CD4-positive, alpha-beta T cell (primary cell): ENCODE results near the gene RERE. TPM values are rescaled to one million over a fixed set of nuclear protein-coding genes. Genes with fewer than 3 reads are reported as not detected.

Experiments used
- ATAC-seq: fragments of 200-7000 bp; cut with Tn5 transposase; one replicate; pipeline ENCODE4 v1.10.0; 2022; ENCODE audit warnings: mild to moderate bottlenecking; ENCODE audit not compliant: poor library complexity
- CTCF ChIA-PET: fragments of 350-600 bp; sonication (Branson Sonifier 250); formaldehyde crosslinking; loops from one replicate; lab custom pipeline; 2021; ENCODE audit warnings: antibody characterized with exemption, inconsistent platforms; lab: Charles Lee
- POLR2A ChIA-PET: fragments of 350-600 bp; sonication (Branson Sonifier 250); formaldehyde crosslinking; loops from one replicate; lab custom pipeline; 2021; ENCODE audit warnings: antibody characterized with exemption, inconsistent platforms; lab: Charles Lee
- DNase-seq, 14 experiments: peaks; one replicate each; pipeline ENCODE4 v3.0.0-alpha.2; 2013 to 2020; ENCODE audit warnings: mixed read lengths in 2 of 14
- H3K27ac ChIP-seq, 2 donors: one replicate each; pipeline versions ENCODE4 v1.5.1 to v1.7.0; 2013; ENCODE audit warnings: low read length in 2 of 2, low read depth in 1 of 2, mild to moderate bottlenecking in 1 of 2
- H3K27me3 ChIP-seq, 2 experiments: 1 replicate in 1 of 2; 2 replicates in 1 of 2; pipeline versions ENCODE4 v1.6.1 to v1.7.0; 2013; ENCODE audit warnings: low read length in 2 of 2, control low read depth in 1 of 2, mild to moderate bottlenecking in 1 of 2, moderate library complexity in 1 of 2; ENCODE audit not compliant: insufficient read depth in 2 of 2, control insufficient read depth in 1 of 2
- H3K36me3 ChIP-seq: one replicate; pipeline ENCODE4 v1.6.1; 2013; ENCODE audit warnings: low read length, control low read depth; ENCODE audit not compliant: insufficient read depth
- H3K4me1 ChIP-seq: one replicate; pipeline ENCODE4 v1.6.1; 2013; ENCODE audit warnings: low read length, control low read depth; ENCODE audit not compliant: insufficient read depth
- H3K4me3 ChIP-seq: one replicate; pipeline ENCODE4 v1.5.1; 2013; ENCODE audit warnings: mild to moderate bottlenecking, low read length, moderate library complexity
- H3K9me3 ChIP-seq, 2 experiments: 1 replicate in 1 of 2; 2 replicates in 1 of 2; pipeline versions ENCODE4 v1.6.1 to v1.7.0; 2013; ENCODE audit warnings: low read length in 2 of 2, mild to moderate bottlenecking in 2 of 2, control low read depth in 1 of 2, moderate library complexity in 1 of 2; ENCODE audit not compliant: control insufficient read depth in 1 of 2, insufficient read depth in 1 of 2
- H3K27ac Mint-ChIP-seq: one replicate; pipeline ENCODE4 v1.8.0; 2020; ENCODE audit warnings: mixed read lengths
- H3K27me3 Mint-ChIP-seq: one replicate; pipeline ENCODE4 v1.8.0; 2021; ENCODE audit warnings: mixed read lengths
- H3K36me3 Mint-ChIP-seq: one replicate; pipeline ENCODE4 v1.8.0; 2021; ENCODE audit warnings: low read depth, mixed read lengths
- H3K4me1 Mint-ChIP-seq: one replicate; pipeline ENCODE4 v1.8.0; 2021; ENCODE audit warnings: low read depth, mixed read lengths
- H3K4me3 Mint-ChIP-seq: one replicate; pipeline ENCODE4 v1.8.0; 2020; ENCODE audit warnings: mild to moderate bottlenecking, mixed read lengths
- H3K9me3 Mint-ChIP-seq: one replicate; pipeline ENCODE4 v1.8.0; 2020; ENCODE audit warnings: mixed read lengths
- intact Hi-C, 2 experiments: fragments of 100-400 bp; cut with DNase I in 1 of 2; cut with micrococcal nuclease in 1 of 2; formaldehyde crosslinking; loops; one replicate each; pipeline versions ENCODE4 v1.15.1 to v1.9.0; 2023 to 2025; cut with DNase I, micrococcal nuclease
- total RNA-seq, 174 experiments: library from RNA in 2 of 174; stranded (reverse) in 2 of 174; gene quantifications; one replicate each; pipeline ENCODE4 v1.2.3 and lab custom pipeline; 2021 to 2026
- TF ChIP-seq, protein P1 (sequence below): fragments of 200-600 bp; IDR thresholded peaks from one replicate; pipeline ENCODE4 v1.8.0; 2022; ENCODE audit warnings: antibody characterized with exemption, mild to moderate bottlenecking

RERE gene
- total RNA-seq, 2 experiments from 2014 or later: 78.4 to 84.0 TPM

DNA sequence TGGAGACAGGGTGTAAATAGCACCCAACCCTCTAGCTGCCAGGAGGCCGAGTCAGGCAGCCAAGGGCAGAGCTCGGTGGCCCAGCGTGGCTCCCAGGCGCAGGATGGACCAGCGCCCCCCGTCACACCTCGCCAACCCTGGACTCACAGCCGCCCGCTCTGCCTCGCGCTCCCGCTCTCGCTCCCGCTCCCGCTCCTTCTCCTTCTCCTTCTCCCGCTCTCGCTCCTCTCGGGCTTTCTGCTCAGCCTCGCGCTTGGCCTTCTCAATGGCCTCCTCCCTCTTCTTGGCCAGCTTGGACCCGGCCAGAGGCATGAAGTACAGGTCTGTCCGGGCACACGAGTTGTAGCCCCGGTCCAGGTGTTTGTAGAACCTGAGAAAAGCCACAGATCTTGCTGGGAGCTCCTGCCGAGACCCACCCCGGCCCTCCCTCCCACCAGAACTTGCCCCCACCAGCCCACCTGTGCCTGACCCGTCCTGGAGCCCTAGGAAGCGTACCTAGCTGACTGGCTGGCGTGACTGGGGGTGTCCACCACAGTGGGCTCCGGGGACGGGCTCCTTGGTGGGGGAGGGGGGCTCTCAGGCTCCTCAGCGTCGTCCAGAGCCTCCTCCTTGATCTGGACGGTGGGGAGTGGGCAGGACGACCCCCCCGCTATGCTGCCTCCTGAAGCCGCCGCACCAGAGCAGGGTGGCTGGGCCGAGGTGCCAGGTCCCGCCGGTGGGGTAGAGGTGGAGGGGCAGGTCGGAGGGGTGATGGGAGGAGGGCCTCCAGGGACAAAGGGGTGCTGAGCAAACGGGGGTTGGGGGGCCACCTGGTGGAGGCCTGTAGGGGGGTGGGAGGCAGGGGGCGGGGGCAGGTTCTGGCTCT lies 457.6 kb downstream of the RERE start:
- H3K4me3 ChIP-seq: no peak overlapping the region
- intact Hi-C loops: no loop called here
- Mint-ChIP-seq H3K4me1 (no peaks in the 10 kb centered on the region), H3K36me3 (peaks cover 87% of the 10 kb centered on the region), H3K4me3 (no peak overlapping the region), H3K9me3 (no peaks in the 10 kb centered on the region), H3K27ac (no peak overlapping the region), H3K27me3 (no peaks in the 10 kb centered on the region)
- peaks cover 96% of the 10 kb centered on the region for H3K36me3 ChIP-seq
- ChIA-PET CTCF (no interaction called here), POLR2A (no interaction called here)
- H3K27me3 ChIP-seq: no peaks in the 10 kb centered on the region
- H3K9me3 ChIP-seq: no peaks in the 10 kb centered on the region
- no peak overlapping the region for H3K27ac ChIP-seq
- ATAC-seq (no peak), DNase-seq (no peak)
- no peaks in the 10 kb centered on the region for H3K4me1 ChIP-seq
- TF ChIP-seq, protein P1, sequence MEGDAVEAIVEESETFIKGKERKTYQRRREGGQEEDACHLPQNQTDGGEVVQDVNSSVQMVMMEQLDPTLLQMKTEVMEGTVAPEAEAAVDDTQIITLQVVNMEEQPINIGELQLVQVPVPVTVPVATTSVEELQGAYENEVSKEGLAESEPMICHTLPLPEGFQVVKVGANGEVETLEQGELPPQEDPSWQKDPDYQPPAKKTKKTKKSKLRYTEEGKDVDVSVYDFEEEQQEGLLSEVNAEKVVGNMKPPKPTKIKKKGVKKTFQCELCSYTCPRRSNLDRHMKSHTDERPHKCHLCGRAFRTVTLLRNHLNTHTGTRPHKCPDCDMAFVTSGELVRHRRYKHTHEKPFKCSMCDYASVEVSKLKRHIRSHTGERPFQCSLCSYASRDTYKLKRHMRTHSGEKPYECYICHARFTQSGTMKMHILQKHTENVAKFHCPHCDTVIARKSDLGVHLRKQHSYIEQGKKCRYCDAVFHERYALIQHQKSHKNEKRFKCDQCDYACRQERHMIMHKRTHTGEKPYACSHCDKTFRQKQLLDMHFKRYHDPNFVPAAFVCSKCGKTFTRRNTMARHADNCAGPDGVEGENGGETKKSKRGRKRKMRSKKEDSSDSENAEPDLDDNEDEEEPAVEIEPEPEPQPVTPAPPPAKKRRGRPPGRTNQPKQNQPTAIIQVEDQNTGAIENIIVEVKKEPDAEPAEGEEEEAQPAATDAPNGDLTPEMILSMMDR: no peak

DNA sequence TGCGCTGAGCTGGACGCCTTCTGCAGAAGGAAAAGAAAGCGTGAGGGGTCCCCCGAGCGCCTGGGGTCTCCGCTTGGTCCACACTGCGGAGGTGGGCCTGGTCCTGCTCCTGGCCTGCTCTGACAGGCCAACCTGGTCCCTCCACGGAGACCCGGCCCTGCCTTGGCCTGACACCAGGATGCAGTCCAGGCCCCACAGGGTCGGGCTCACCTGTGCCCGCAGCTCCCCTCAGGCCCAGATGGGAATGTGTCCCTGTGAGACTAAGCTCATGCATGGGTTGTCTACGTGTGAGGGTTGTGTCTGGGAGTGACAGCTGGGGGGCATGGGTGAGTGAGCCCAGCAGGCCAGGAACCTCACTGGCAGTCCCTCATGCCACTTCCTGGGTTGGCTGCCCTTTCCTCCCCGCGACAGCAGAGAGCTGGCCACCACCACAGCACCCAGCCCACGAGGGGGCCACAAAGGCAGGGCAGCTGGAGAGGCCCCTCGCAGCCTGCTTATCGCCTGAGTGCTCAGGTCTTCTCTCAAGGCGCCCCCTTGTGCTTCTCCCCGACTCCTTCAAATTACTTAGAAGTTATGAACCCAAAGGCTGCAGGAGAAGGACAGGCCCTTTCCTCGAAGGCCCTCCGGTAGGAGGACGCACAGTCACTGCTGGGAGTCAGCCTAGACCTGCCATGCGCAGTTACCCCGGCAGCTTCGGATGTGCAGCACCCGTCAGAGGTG lies 458.4 kb downstream of the RERE start:
- Mint-ChIP-seq H3K4me3 (no peak overlapping the region), H3K27ac (no peak overlapping the region), H3K36me3 (peaks cover 85% of the 10 kb centered on the region), H3K27me3 (no peaks in the 10 kb centered on the region), H3K9me3 (no peaks in the 10 kb centered on the region), H3K4me1 (no peaks in the 10 kb centered on the region)
- no peak for DNase-seq
- Histone ChIP-seq H3K4me3 (no peak overlapping the region), H3K27me3 (no peaks in the 10 kb centered on the region), H3K9me3 (no peaks in the 10 kb centered on the region), H3K36me3 (peaks cover 96% of the 10 kb centered on the region), H3K27ac (no peak overlapping the region), H3K4me1 (no peaks in the 10 kb centered on the region)
- TF ChIP-seq, protein P1: no peak
- CTCF ChIA-PET: no interaction called here
- POLR2A ChIA-PET: no interaction called here
- intact Hi-C loops: no loop called here
- no peak for ATAC-seq

DNA sequence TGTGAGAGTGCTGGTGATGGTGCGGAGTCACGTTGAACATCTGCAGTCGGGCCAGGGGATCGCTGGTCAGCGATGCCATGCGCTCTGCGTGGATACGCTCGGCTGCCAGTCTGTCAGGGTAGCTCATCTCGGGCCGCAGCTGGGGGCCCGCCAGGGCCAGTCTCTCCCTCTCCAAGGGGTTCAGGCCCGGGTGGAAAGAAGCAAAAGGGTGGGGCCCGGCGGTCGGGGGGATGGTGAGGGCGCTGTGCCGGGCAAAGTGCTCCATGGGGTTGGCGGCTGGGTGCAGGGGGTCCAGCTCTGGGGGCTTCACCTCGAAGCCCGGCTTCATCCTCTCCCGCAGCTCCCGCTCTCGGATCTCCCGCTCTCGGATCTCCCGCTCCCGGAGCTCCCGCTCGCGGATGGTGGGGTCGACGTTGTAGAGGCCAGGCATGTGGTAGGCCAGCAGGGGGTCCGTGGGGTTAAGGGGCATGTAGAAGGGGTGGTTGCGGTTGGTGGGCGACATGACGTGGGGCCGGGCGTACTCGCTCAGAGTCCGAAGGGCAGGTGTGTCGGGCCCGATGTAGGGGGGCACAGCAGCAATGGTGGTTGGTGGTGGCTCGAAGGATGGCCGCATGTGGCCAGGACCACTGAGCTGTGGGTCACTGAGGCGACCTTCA lies 459.1 kb downstream of the RERE start:
- Histone ChIP-seq H3K9me3 (no peaks in the 10 kb centered on the region), H3K27me3 (no peaks in the 10 kb centered on the region), H3K4me3 (no peak overlapping the region), H3K4me1 (no peaks in the 10 kb centered on the region), H3K36me3 (peaks cover 96% of the 10 kb centered on the region), H3K27ac (no peak overlapping the region)
- H3K4me1 Mint-ChIP-seq: no peaks in the 10 kb centered on the region
- H3K9me3 Mint-ChIP-seq: no peaks in the 10 kb centered on the region
- no peak for ATAC-seq
- ChIA-PET POLR2A (no interaction called here), CTCF (no interaction called here)
- peaks cover 84% of the 10 kb centered on the region for H3K36me3 Mint-ChIP-seq
- no peak overlapping the region for H3K27ac Mint-ChIP-seq
- intact Hi-C loops: no loop called here
- TF ChIP-seq, protein P1: no peak
- no peaks in the 10 kb centered on the region for H3K27me3 Mint-ChIP-seq
- no peak overlapping the region for H3K4me3 Mint-ChIP-seq
- no peak for DNase-seq
